Activated T-cell treated with anti-CD3 and anti-CD28 coated beads, Interleukin-2, amount 50 U/mL, for 48 hours (primary cell): ENCODE measurements around the gene VASP.

ENCODE experiments used
- DNase-seq, 2 experiments: peaks; one replicate each; pipeline ENCODE4 v3.0.0-alpha.2; 2020

The VASP gene

GRCh38 chr19:45517641-45518468, 10.6 kb downstream of the VASP start:
- DNase-seq, result no peak

GRCh38 chr19:45518469-45518826, 11.2 kb downstream of the VASP start:
- no peak for DNase-seq

GRCh38 chr19:45522010-45522941, 15.0 kb downstream of the VASP start:
- DNase-seq, result no peak

GRCh38 chr19:45523642-45524256, 16.5 kb downstream of the VASP start:
- DNase-seq, result peak; percentile 81 to 84

GRCh38 chr19:45524575-45525129, 17.4 kb downstream of the VASP start:
- DNase-seq, result no peak

- no peak for DNase-seq
Observed at GRCh38 chr19:45526143-45526542, 18.9 kb downstream of the VASP start.

- no peak for DNase-seq
Observed at GRCh38 chr19:45526971-45527370, 19.7 kb downstream of the VASP start.

- DNase-seq, result no peak
Observed at GRCh38 chr19:45527731-45528130, 20.5 kb downstream of the VASP start.

- no peak for DNase-seq
Observed at GRCh38 chr19:45528149-45528743, 21.0 kb downstream of the VASP start.

GRCh38 chr19:45528744-45529419, 21.6 kb downstream of the VASP start:
- peak in 1 of 2 experiments; percentile 36 for DNase-seq

GRCh38 chr19:45529420-45529785, 22.1 kb downstream of the VASP start:
- no peak for DNase-seq

- no peak for DNase-seq
Observed at GRCh38 chr19:45531349-45531748, 24.1 kb downstream of the VASP start.

- no peak for DNase-seq
Observed at GRCh38 chr19:45539459-45539858, 32.2 kb downstream of the VASP start.

GRCh38 chr19:45542234-45542668, 35.0 kb downstream of the VASP start:
- no peak for DNase-seq

- DNase-seq, result no peak
Observed at GRCh38 chr19:45547211-45547770, 40.0 kb downstream of the VASP start.

- no peak for DNase-seq
Observed at GRCh38 chr19:45547965-45548609, 40.8 kb downstream of the VASP start.

GRCh38 chr19:45553464-45553863, 46.2 kb downstream of the VASP start:
- DNase-seq, result no peak

- no peak for DNase-seq
Observed at GRCh38 chr19:45554481-45554880, 47.2 kb downstream of the VASP start.

- no peak for DNase-seq
Observed at GRCh38 chr19:45556835-45557234, 49.6 kb downstream of the VASP start.

GRCh38 chr19:45558399-45558878, 51.2 kb downstream of the VASP start:
- peak; percentile 70 to 78 for DNase-seq

GRCh38 chr19:45560038-45560437, 52.8 kb downstream of the VASP start:
- no peak for DNase-seq
